HG02885 (cell line): Measurements from ENCODE around the gene RPL10.
A peak's percentile ranks its signal among the peaks of the same experiment; 100 is the strongest.
"Not testable (repeated sequence)": the region's sequence is repeated elsewhere in the genome, so short reads cannot be mapped to it uniquely, and the experiment has no call there.

Source experiments
- ATAC-seq: cut with Tn5 transposase; IDR thresholded peaks from one replicate; pipeline ENCODE4 v1.9.1; 2021; ENCODE audit warnings: mild to moderate bottlenecking; ENCODE audit not compliant: unreplicated experiment, poor library complexity

RPL10 gene

GRCh38 chrX:154399527-154400368 is 1.6 kb downstream of the RPL10 start:
- ATAC-seq = no peak

GRCh38 chrX:154400369-154400817 is 2.2 kb downstream of the RPL10 start:
- ATAC-seq = not testable (repeated sequence)

GRCh38 chrX:154401045-154401799 is 3.0 kb downstream of the RPL10 start:
- ATAC-seq = no peak

- no peak for ATAC-seq
These were observed 3.9 kb downstream of the RPL10 start for GRCh38 chrX:154401918-154402621.

GRCh38 chrX:154402622-154403127 is 4.5 kb downstream of the RPL10 start:
- ATAC-seq = no peak

GRCh38 chrX:154403192-154403591 is 5.0 kb downstream of the RPL10 start:
- ATAC-seq = no peak

- ATAC-seq = no peak
These were observed 5.7 kb downstream of the RPL10 start for GRCh38 chrX:154403858-154404257.

GRCh38 chrX:154404625-154405192 is 6.5 kb downstream of the RPL10 start:
- ATAC-seq = no peak

GRCh38 chrX:154408659-154409221 is 10.6 kb downstream of the RPL10 start:
- peak; percentile 3 for ATAC-seq

GRCh38 chrX:154409222-154409871 is 11.2 kb downstream of the RPL10 start, which contains the start of gene DNASE1L1:
DNASE1L1 (minus strand) TSS chrX:154409254; CDS start chrX:154405568, 3,686 bp downstream.
- ATAC-seq = peak; percentile 60

GRCh38 chrX:154411981-154412340 is 13.8 kb downstream of the RPL10 start:
- ATAC-seq = peak; percentile 58

- no peak for ATAC-seq
These were observed 14.3 kb downstream of the RPL10 start for GRCh38 chrX:154412468-154412867.

- no peak for ATAC-seq
These were observed 15.0 kb downstream of the RPL10 start for GRCh38 chrX:154413142-154413541.

GRCh38 chrX:154417157-154417556 is 19.0 kb downstream of the RPL10 start:
- no peak for ATAC-seq

GRCh38 chrX:154419189-154419588 is 21.0 kb downstream of the RPL10 start:
- no peak for ATAC-seq

- no peak for ATAC-seq
These were observed 21.7 kb downstream of the RPL10 start for GRCh38 chrX:154419688-154420401.

- no peak for ATAC-seq
These were observed 22.2 kb downstream of the RPL10 start for GRCh38 chrX:154420402-154420756.

- ATAC-seq = no peak
These were observed 29.0 kb downstream of the RPL10 start for GRCh38 chrX:154426916-154427770.
